Activated CD4-positive, alpha-beta T cell treated with anti-CD3 and anti-CD28 coated beads for 36 hours (primary cell): ENCODE data around the gene PDILT. TPM values are rescaled to one million over a fixed set of nuclear protein-coding genes. Genes with fewer than 3 reads are reported as not detected.
A peak's percentile ranks its signal among the peaks of the same experiment; 100 is the strongest.

ENCODE experiments used
- ATAC-seq: fragments of 200-7000 bp; cut with Tn5 transposase; one replicate; pipeline ENCODE4 v1.10.0; 2021; ENCODE audit warnings: mild to moderate bottlenecking, moderate library complexity
- CTCF ChIA-PET: fragments of 350-600 bp; sonication (Branson Sonifier 250); formaldehyde crosslinking; loops from one replicate; lab custom pipeline; 2021; ENCODE audit warnings: antibody characterized with exemption; lab: Charles Lee
- POLR2A ChIA-PET: fragments of 350-600 bp; sonication (Branson Sonifier 250); formaldehyde crosslinking; loops from one replicate; lab custom pipeline; 2021; ENCODE audit warnings: antibody characterized with exemption, inconsistent platforms; lab: Charles Lee
- DNase-seq: peaks from one replicate; pipeline ENCODE4 v3.0.0-alpha.2; 2020
- H3K27ac Mint-ChIP-seq: one replicate; pipeline ENCODE4 v1.8.0; 2021; ENCODE audit warnings: mixed read lengths
- H3K27me3 Mint-ChIP-seq: one replicate; pipeline ENCODE4 v1.8.0; 2021; ENCODE audit warnings: mixed read lengths
- H3K36me3 Mint-ChIP-seq: one replicate; pipeline ENCODE4 v1.8.0; 2021; ENCODE audit warnings: low read depth, mixed read lengths
- H3K4me1 Mint-ChIP-seq: one replicate; pipeline ENCODE4 v1.8.0; 2021; ENCODE audit warnings: mixed read lengths
- H3K4me3 Mint-ChIP-seq: one replicate; pipeline ENCODE4 v1.8.0; 2021; ENCODE audit warnings: mild to moderate bottlenecking, moderate library complexity, mixed read lengths
- H3K9me3 Mint-ChIP-seq: one replicate; pipeline ENCODE4 v1.8.0; 2021; ENCODE audit warnings: low read depth, mixed read lengths
- intact Hi-C, 2 experiments: fragments of 100-400 bp; cut with DNase I in 1 of 2; cut with micrococcal nuclease in 1 of 2; formaldehyde crosslinking; loops; one replicate each; pipeline versions ENCODE4 v1.14.2 to v1.15.1; 2022 to 2024; cut with DNase I, micrococcal nuclease
- total RNA-seq, 2 experiments: library from RNA; stranded (reverse); gene quantifications; one replicate each; pipeline ENCODE4 v1.2.3, GENCODE V29; 2021

Gene PDILT
- total RNA-seq, 2 experiments from 2014 or later: not detected

GRCh38 chr16:20355114-20355782 lies 49.3 kb downstream of the PDILT start:
- H3K4me3 Mint-ChIP-seq: no peak overlapping the region
- H3K36me3 Mint-ChIP-seq: no peaks in the 10 kb centered on the region
- POLR2A ChIA-PET: no interaction called here
- peaks cover 16% of the 10 kb centered on the region for H3K27me3 Mint-ChIP-seq
- no peak for DNase-seq
- H3K9me3 Mint-ChIP-seq: no peaks in the 10 kb centered on the region
- intact Hi-C loops: no loop called here
- ATAC-seq: no peak
- no peaks in the 10 kb centered on the region for H3K4me1 Mint-ChIP-seq
- CTCF ChIA-PET: no interaction called here
- no peak overlapping the region for H3K27ac Mint-ChIP-seq

GRCh38 chr16:20353379-20353778 lies 51.2 kb downstream of the PDILT start:
- peaks cover 16% of the 10 kb centered on the region for H3K27me3 Mint-ChIP-seq
- DNase-seq (no peak), ATAC-seq (no peak)
- CTCF ChIA-PET: no interaction called here
- intact Hi-C loops: no loop called here
- no peaks in the 10 kb centered on the region for H3K36me3 Mint-ChIP-seq
- no peaks in the 10 kb centered on the region for H3K4me1 Mint-ChIP-seq
- no peak overlapping the region for H3K4me3 Mint-ChIP-seq
- POLR2A ChIA-PET: no interaction called here
- H3K27ac Mint-ChIP-seq: no peak overlapping the region
- no peaks in the 10 kb centered on the region for H3K9me3 Mint-ChIP-seq

GRCh38 chr16:20352615-20353014 lies 51.9 kb downstream of the PDILT start, which contains the start of gene UMOD:
TSS of gene UMOD (minus strand) at chr16:20352715. CDS start at chr16:20350737, 1,978 bp downstream.
- Mint-ChIP-seq H3K9me3 (no peaks in the 10 kb centered on the region), H3K4me1 (no peaks in the 10 kb centered on the region), H3K4me3 (no peak within 1 kb of the TSS), H3K27ac (no peak within 1 kb of the TSS), H3K27me3 (peaks cover 16% of the 10 kb centered on the region), H3K36me3 (no peaks in the 10 kb centered on the region)
- CTCF ChIA-PET: no interaction called here
- POLR2A ChIA-PET: no interaction called here
- intact Hi-C loops: no loop called here
- ATAC-seq (no peak), DNase-seq (no peak)

DNA sequence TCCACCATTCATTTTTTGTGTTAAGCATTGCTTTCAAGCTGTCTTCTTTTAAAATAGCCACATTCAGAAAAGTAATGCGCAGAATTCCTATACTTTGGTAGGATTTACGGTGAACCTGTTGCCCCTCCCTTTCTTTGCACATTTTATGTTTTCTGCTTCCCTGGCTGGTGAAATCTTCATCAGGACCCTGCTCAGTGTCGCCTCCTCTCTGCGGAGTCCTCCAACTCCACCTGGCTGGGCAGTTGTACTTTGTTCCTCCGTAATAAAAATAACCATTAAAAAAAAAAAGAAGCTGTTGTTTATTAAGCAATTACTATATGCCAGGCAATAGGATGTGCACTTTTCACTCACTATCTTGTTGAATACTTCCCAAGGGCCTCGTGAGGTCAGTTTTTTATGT lies 54.9 kb downstream of the PDILT start:
- DNase-seq (no peak), ATAC-seq (no peak)
- no peak overlapping the region for H3K4me3 Mint-ChIP-seq
- no peaks in the 10 kb centered on the region for H3K36me3 Mint-ChIP-seq
- H3K9me3 Mint-ChIP-seq: no peaks in the 10 kb centered on the region
- peaks cover 3% of the 10 kb centered on the region for H3K27me3 Mint-ChIP-seq
- POLR2A ChIA-PET: no interaction called here
- H3K4me1 Mint-ChIP-seq: no peaks in the 10 kb centered on the region
- intact Hi-C loops: no loop called here
- H3K27ac Mint-ChIP-seq: no peak overlapping the region
- CTCF ChIA-PET: no interaction called here

GRCh38 chr16:20348365-20349185 lies 56.0 kb downstream of the PDILT start:
- DNase-seq: peak; percentile 11
- H3K4me3 Mint-ChIP-seq: no peak overlapping the region
- POLR2A ChIA-PET: no interaction called here

GRCh38 chr16:20347666-20348364 lies 56.7 kb downstream of the PDILT start:
- DNase-seq (no peak), ATAC-seq (no peak)
- Mint-ChIP-seq H3K4me1 (no peaks in the 10 kb centered on the region), H3K4me3 (no peak overlapping the region), H3K36me3 (no peaks in the 10 kb centered on the region), H3K9me3 (no peaks in the 10 kb centered on the region), H3K27me3 (peaks cover 2% of the 10 kb centered on the region), H3K27ac (no peak overlapping the region)
- CTCF ChIA-PET: no interaction called here
- intact Hi-C loops: no loop called here
- POLR2A ChIA-PET: no interaction called here

More at GRCh38 chr16:20348365-20349185, 56.0 kb downstream of the PDILT start:
- intact Hi-C loops: no loop called here
- Mint-ChIP-seq H3K9me3 (no peaks in the 10 kb centered on the region), H3K36me3 (no peaks in the 10 kb centered on the region), H3K4me1 (no peaks in the 10 kb centered on the region), H3K27ac (no peak overlapping the region), H3K27me3 (peaks cover 2% of the 10 kb centered on the region)
- ATAC-seq: no peak
- CTCF ChIA-PET: no interaction called here

DNA sequence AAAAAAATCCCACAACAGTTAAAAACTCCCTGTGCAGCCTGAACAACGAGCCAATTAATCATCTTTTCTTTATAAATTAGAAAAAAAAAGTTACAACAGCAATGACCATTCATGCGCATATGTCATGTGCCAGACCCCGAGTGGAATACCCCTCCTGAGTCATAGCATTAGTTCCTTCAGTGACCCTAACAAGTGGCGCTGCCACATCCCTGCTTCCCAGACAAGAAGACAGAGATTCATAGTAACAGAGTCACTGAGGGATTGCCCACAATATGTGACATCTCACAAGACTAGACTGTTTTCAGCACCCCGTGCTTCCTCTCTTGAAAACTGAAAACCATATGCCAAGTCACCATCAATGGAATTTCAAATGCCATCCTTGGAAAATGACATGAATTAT lies 59.9 kb downstream of the PDILT start:
- no peak overlapping the region for H3K27ac Mint-ChIP-seq
- ATAC-seq: no peak
- peaks cover 2% of the 10 kb centered on the region for H3K27me3 Mint-ChIP-seq
- no peaks in the 10 kb centered on the region for H3K9me3 Mint-ChIP-seq
- DNase-seq: no peak
- ChIA-PET CTCF (no interaction called here), POLR2A (no interaction called here)
- intact Hi-C loops: no loop called here
- no peaks in the 10 kb centered on the region for H3K4me1 Mint-ChIP-seq
- no peak overlapping the region for H3K4me3 Mint-ChIP-seq
- no peaks in the 10 kb centered on the region for H3K36me3 Mint-ChIP-seq

GRCh38 chr16:20339744-20340143 lies 64.8 kb downstream of the PDILT start:
- no peaks in the 10 kb centered on the region for H3K4me1 Mint-ChIP-seq
- H3K36me3 Mint-ChIP-seq: no peaks in the 10 kb centered on the region

GRCh38 chr16:20336955-20337354 lies 67.6 kb downstream of the PDILT start:
- ChIA-PET POLR2A (interaction anchor here (0.7 kb wide), 1 partner anchor 25 kb away, joined by 3 read pairs; no protein-coding TSS in a partner anchor), CTCF (no interaction called here)
- Mint-ChIP-seq H3K27me3 (peaks cover 2% of the 10 kb centered on the region), H3K4me1 (no peaks in the 10 kb centered on the region), H3K36me3 (no peaks in the 10 kb centered on the region), H3K4me3 (no peak overlapping the region), H3K27ac (no peak overlapping the region), H3K9me3 (no peaks in the 10 kb centered on the region)
- intact Hi-C loops: no loop called here
- no peak for ATAC-seq
- no peak for DNase-seq

More at GRCh38 chr16:20339744-20340143, 64.8 kb downstream of the PDILT start:
- ChIA-PET CTCF (no interaction called here), POLR2A (no interaction called here)
- Mint-ChIP-seq H3K9me3 (no peaks in the 10 kb centered on the region), H3K27ac (no peak overlapping the region), H3K27me3 (no peaks in the 10 kb centered on the region), H3K4me3 (no peak overlapping the region)
- intact Hi-C loops: no loop called here
- DNase-seq (no peak), ATAC-seq (no peak)

- no peak for ATAC-seq
- intact Hi-C loops: no loop called here
- Mint-ChIP-seq H3K36me3 (no peaks in the 10 kb centered on the region), H3K4me3 (no peak overlapping the region), H3K27me3 (peaks cover 2% of the 10 kb centered on the region), H3K9me3 (no peaks in the 10 kb centered on the region), H3K27ac (no peak overlapping the region), H3K4me1 (no peaks in the 10 kb centered on the region)
- DNase-seq: no peak
- ChIA-PET CTCF (no interaction called here), POLR2A (no interaction called here)
Observed at GRCh38 chr16:20334396-20334795, 70.1 kb downstream of the PDILT start.

DNA sequence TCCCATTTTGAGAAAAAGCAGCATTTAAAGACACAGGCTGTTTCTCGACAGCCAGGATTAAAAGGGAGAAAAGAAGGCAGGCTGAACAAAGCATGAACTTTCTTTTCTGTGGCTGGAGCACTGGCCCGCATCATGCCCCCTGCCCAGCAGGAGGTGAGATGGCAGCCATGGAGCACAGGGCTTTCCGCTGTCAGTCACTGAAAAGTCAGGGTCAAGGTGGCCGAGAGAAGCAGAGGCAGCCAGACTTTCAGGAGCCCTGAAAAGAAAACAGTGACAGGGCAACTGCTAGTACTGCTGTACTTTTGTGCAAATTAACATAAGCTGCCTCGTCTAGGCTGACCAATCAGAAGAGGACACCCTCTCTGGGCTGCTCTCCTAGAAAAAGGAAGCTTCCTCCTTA lies 71.4 kb downstream of the PDILT start:
- H3K27me3 Mint-ChIP-seq: peaks cover 2% of the 10 kb centered on the region
- ATAC-seq: no peak
- H3K4me3 Mint-ChIP-seq: no peak overlapping the region
- no peaks in the 10 kb centered on the region for H3K4me1 Mint-ChIP-seq
- H3K36me3 Mint-ChIP-seq: no peaks in the 10 kb centered on the region
- no peaks in the 10 kb centered on the region for H3K9me3 Mint-ChIP-seq
- no peak for DNase-seq
- intact Hi-C loops: no loop called here
- no peak overlapping the region for H3K27ac Mint-ChIP-seq
- CTCF ChIA-PET: no interaction called here
- POLR2A ChIA-PET: no interaction called here
